Osteoblast (primary cell): ENCODE data around the gene NXN. TPM values are rescaled to one million over a fixed set of nuclear protein-coding genes. Genes with fewer than 3 reads are reported as not detected.
"Not testable (repeated sequence)": the region's sequence is repeated elsewhere in the genome, so short reads cannot be mapped to it uniquely, and the experiment has no call there.

Experiments
- DNase-seq: peaks from one replicate; pipeline ENCODE4 v3.0.0; 2011; ENCODE audit warnings: low spot score, mixed read lengths; ENCODE audit not compliant: insufficient read length; ENCODE audit errors: missing footprints
- H2AFZ ChIP-seq: 2 replicates; pipeline ENCODE4 v1.6.0; 2011; ENCODE audit warnings: mild to moderate bottlenecking, low read length
- H3K27ac ChIP-seq: 2 replicates; pipeline ENCODE4 v1.5.1; 2011; ENCODE audit warnings: mild to moderate bottlenecking, low read depth, low read length, moderate library complexity
- H3K27me3 ChIP-seq: 2 replicates; pipeline ENCODE4 v1.6.0; 2012; ENCODE audit warnings: mild to moderate bottlenecking, control low read depth, inconsistent platforms, low read length, moderate library complexity; ENCODE audit not compliant: insufficient read depth
- H3K36me3 ChIP-seq: 2 replicates; pipeline ENCODE4 v1.5.1; 2011; ENCODE audit warnings: mild to moderate bottlenecking, low read length, control low read depth, moderate library complexity; ENCODE audit not compliant: insufficient read depth
- H3K4me1 ChIP-seq: 2 replicates; pipeline ENCODE4 v1.5.1; 2011; ENCODE audit warnings: mild to moderate bottlenecking, low read length, control low read depth, moderate library complexity; ENCODE audit not compliant: insufficient read depth
- H3K4me2 ChIP-seq: 2 replicates; pipeline ENCODE4 v1.6.0; 2011; ENCODE audit warnings: mild to moderate bottlenecking, low read length; ENCODE audit not compliant: insufficient read depth
- H3K4me3 ChIP-seq: fragments of 200-600 bp; sonication (generic); 3 replicates; pipeline ENCODE4 v1.5.1; 2012; ENCODE audit warnings: mild to moderate bottlenecking, low read length, inconsistent platforms; ENCODE audit not compliant: insufficient read depth
- H3K79me2 ChIP-seq: 2 replicates; pipeline ENCODE4 v1.6.0; 2012; ENCODE audit warnings: mild to moderate bottlenecking, low read length, control low read depth, inconsistent platforms; ENCODE audit not compliant: insufficient read depth
- H3K9me3 ChIP-seq: 2 replicates; pipeline ENCODE4 v1.5.1; 2011; ENCODE audit warnings: low read depth, low read length, control low read depth
- H4K20me1 ChIP-seq: 2 replicates; pipeline ENCODE4 v1.6.0; 2012; ENCODE audit warnings: mild to moderate bottlenecking, low read length, control low read depth; ENCODE audit not compliant: insufficient read depth
- total RNA-seq: library from RNA; depleted of rRNA; stranded (reverse); fragments of >200 nt; gene quantifications from 2 replicates; pipeline ENCODE4 v1.2.3, GENCODE V29; 2012
- TF ChIP-seq, protein P1 (sequence below): IDR thresholded peaks from 2 replicates; pipeline ENCODE4 v1.5.1; 2011; ENCODE audit warnings: mild to moderate bottlenecking, low read depth, low read length, moderate library complexity; ENCODE audit errors: extremely low read depth

The NXN gene
- total RNA-seq, 1 donor = 68.8 TPM

DNA sequence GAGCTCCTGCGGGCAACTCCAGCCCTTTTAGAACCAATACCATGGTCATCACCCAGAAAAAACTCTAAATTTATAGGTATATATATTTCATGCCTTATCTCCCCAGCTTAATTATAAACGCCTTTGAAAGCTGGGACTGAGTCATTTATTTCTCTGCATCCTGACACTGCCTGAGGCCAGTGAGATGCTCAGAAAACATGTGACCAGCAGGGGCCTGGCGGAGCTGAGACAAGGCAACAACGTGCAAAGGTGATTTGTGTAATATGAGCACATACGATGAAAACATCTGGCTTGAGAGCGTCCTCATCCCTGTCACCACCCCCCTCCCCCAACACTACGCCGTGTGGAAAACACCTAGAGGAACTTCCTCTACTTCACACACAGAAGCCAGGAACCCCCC, 22.7 kb downstream of the NXN start:
- Histone ChIP-seq H3K27ac (no peak overlapping the region), H4K20me1 (peaks cover 33% of the 10 kb centered on the region), H3K4me2 (no peak overlapping the region), H3K36me3 (peaks cover 4% of the 10 kb centered on the region), H3K9me3 (no peaks in the 10 kb centered on the region), H2AFZ (no peak overlapping the region), H3K4me1 (peaks cover 5% of the 10 kb centered on the region), H3K4me3 (no peak overlapping the region), H3K79me2 (peaks cover 2% of the 10 kb centered on the region), H3K27me3 (no peaks in the 10 kb centered on the region)
- TF ChIP-seq, protein P1, sequence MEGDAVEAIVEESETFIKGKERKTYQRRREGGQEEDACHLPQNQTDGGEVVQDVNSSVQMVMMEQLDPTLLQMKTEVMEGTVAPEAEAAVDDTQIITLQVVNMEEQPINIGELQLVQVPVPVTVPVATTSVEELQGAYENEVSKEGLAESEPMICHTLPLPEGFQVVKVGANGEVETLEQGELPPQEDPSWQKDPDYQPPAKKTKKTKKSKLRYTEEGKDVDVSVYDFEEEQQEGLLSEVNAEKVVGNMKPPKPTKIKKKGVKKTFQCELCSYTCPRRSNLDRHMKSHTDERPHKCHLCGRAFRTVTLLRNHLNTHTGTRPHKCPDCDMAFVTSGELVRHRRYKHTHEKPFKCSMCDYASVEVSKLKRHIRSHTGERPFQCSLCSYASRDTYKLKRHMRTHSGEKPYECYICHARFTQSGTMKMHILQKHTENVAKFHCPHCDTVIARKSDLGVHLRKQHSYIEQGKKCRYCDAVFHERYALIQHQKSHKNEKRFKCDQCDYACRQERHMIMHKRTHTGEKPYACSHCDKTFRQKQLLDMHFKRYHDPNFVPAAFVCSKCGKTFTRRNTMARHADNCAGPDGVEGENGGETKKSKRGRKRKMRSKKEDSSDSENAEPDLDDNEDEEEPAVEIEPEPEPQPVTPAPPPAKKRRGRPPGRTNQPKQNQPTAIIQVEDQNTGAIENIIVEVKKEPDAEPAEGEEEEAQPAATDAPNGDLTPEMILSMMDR = no peak
- no peak for DNase-seq

DNA sequence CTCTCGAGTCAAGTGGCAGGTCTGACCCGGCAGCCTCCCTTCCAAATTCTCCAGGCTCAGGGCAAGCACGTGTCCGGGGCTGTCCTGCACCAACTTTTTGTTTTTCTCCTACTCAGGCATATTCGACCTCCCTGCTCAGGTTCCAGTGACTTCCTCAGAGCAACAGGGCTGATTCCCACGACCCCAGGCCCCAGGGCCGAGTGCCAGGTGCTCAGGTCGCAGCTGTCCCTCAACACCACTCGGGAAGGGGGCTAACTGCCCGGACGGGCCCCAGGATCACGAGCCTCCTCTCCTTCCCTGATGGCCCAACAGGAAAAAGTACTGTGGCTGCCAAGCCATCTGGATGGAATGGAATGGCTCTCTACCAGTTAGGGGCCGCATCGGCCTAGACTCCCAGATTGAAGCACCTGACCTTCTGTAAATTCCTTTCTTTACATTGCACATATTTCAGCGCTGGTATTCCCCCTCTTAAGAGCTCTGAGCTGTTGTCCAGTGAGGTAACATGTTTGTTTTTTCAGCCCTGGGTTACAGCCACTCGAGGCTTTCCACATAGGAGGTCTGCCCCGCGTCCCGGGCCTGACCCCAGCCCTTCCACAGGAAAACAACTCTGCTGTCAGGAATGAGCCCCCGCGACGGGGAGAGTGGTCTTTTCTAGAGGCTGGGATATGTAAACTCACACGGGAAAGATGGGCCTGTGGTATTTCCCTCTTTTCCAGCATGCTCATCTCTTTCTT, 25.0 kb downstream of the NXN start:
- Histone ChIP-seq H3K4me1 (peaks cover 22% of the 10 kb centered on the region), H3K4me2 (no peak overlapping the region), H3K36me3 (peaks cover 4% of the 10 kb centered on the region), H3K9me3 (no peaks in the 10 kb centered on the region), H4K20me1 (peaks cover 23% of the 10 kb centered on the region), H3K27ac (peak overlapping the region; percentile 56), H3K27me3 (no peaks in the 10 kb centered on the region), H3K4me3 (no peak overlapping the region), H2AFZ (no peak overlapping the region), H3K79me2 (peaks cover 7% of the 10 kb centered on the region)
- TF ChIP-seq, protein P1 = no peak
- DNase-seq = peak; percentile 87

DNA sequence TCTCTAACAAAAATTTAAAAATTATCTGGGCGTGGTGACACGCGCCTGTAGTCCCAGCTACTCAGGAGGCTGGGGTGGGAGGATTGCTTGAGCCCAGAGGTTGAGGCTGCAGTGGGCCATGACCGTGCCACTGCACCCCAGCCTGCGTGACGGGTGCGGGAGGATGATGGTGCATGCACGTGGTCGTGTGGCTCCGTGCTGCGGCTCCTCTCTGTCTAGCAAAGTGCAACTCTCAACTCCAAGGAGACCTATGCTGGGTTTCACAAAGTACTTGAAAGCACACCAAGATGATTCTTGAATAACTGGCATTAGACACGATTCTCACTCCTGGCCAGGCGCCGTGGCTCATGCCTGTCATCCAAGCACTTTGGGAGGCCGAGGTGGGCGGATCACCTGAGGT, 25.8 kb downstream of the NXN start:
- no peak overlapping the region for H3K27ac ChIP-seq
- H4K20me1 ChIP-seq = peaks cover 18% of the 10 kb centered on the region

DNA sequence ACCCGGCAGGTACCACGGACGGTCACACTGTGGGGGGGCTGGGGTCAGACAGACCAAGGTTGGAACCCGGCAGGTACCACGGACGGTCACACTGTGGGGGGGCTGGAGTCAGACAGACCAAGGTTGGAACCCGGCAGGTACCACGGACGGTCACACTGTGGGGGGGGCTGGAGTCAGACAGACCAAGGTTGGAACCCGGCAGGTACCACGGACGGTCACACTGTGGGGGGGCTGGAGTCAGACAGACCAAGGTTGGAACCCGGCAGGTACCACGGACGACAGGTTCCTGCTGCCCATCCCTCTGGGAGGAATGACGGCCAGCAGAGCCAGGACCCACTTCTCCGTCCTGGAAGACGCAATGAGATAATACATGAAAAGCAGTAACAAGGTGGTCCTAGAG, 27.0 kb downstream of the NXN start:
- H3K27me3 ChIP-seq, H3K4me3 ChIP-seq, H3K9me3 ChIP-seq, H3K79me2 ChIP-seq, H2AFZ ChIP-seq, H3K27ac ChIP-seq, DNase-seq, H3K36me3 ChIP-seq, H3K4me2 ChIP-seq: not testable (repeated sequence)
- H4K20me1 ChIP-seq = peaks cover 11% of the 10 kb centered on the region
- H3K4me1 ChIP-seq = peaks cover 22% of the 10 kb centered on the region

More for the DNA sequence above, 25.8 kb downstream of the NXN start:
- Histone ChIP-seq H3K4me3 (no peak overlapping the region), H3K4me1 (peaks cover 22% of the 10 kb centered on the region), H3K36me3 (peaks cover 4% of the 10 kb centered on the region), H3K27me3 (no peaks in the 10 kb centered on the region), H2AFZ (no peak overlapping the region), H3K9me3 (no peaks in the 10 kb centered on the region), H3K79me2 (peaks cover 6% of the 10 kb centered on the region), H3K4me2 (no peak overlapping the region)
- no peak for DNase-seq
- TF ChIP-seq, protein P1 = no peak
